Activated naive CD4-positive, alpha-beta T cell treated with anti-CD3 and anti-CD28 coated beads, Interleukin-2, amount 10 ng/mL, durations not matched to agents 7 days and 5 days (primary cell): ENCODE data around the gene RNF123.

Experiments
- CTCF ChIA-PET: fragments of 350-600 bp; sonication (Branson Sonifier 250); formaldehyde crosslinking; loops from one replicate; lab custom pipeline; 2021; ENCODE audit warnings: antibody characterized with exemption; lab: Charles Lee
- DNase-seq: peaks from one replicate; pipeline ENCODE4 v3.0.0-alpha.2; 2020
- H3K27ac Mint-ChIP-seq: one replicate; pipeline ENCODE4 v1.8.0; 2021; ENCODE audit warnings: mild to moderate bottlenecking, moderate library complexity, mixed read lengths
- H3K27me3 Mint-ChIP-seq: one replicate; pipeline ENCODE4 v1.8.0; 2021; ENCODE audit warnings: mild to moderate bottlenecking, mixed read lengths
- H3K36me3 Mint-ChIP-seq: one replicate; pipeline ENCODE4 v1.8.0; 2021; ENCODE audit warnings: mixed read lengths
- H3K4me1 Mint-ChIP-seq: one replicate; pipeline ENCODE4 v1.8.0; 2021; ENCODE audit warnings: mixed read lengths
- H3K4me3 Mint-ChIP-seq: one replicate; pipeline ENCODE4 v1.8.0; 2021; ENCODE audit warnings: mild to moderate bottlenecking, moderate library complexity, mixed read lengths
- H3K9me3 Mint-ChIP-seq: one replicate; pipeline ENCODE4 v1.8.0; 2021; ENCODE audit warnings: mixed read lengths

The RNF123 gene

DNA sequence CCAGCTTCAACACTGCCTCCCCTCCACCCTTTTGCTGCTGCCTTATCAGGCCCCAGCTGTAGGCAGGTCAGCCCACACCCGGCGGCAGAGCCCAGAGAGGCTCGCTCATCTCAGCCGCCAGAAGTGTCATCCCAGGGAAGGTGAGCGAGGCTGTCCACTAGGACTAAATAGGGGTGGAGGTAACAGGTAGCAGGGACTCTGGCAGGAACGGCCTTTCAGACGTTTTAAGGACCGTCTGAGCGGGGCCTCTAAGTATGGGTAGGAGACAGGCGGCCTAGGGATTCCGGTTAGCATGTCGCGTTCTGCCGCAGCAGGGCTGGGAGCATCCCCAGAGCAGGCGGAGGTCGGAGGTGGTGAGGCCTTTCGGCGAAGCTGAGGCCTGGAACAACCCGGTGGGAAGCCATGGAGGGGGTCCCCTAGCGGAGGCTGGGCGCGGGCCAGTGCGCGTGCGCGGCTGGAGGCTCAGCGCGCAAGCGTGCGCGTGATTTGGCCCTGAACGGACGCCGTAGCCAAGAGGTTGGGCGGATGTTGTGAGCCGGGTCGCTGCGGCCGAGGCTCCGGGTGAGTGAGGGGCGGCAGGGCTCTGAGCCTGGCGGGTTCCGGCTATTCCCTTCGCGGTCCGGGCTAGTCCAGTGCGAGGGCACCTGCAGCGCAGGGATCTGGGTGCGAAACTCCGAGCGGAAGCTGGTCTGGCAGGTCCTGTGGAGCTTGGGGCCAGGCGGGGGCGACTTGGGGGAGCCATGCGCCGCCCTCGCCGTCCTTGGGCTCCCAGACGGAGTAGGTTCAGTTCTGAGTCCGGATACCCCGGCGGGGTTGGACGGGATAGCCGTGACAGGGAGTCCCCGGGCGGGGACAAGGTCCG is at the start of gene RNF123, which contains the start of gene MST1:
RNF123 (plus strand) TSS at position 512 of the 862 bp plus-strand sequence. CDS start 1,609 bp downstream, outside the sequence.
MST1 (minus strand) TSS at position 429 of the 862 bp plus-strand sequence. CDS start 783 bp downstream, outside the sequence.
- peaks cover 5% of the 10 kb centered on the region for H3K36me3 Mint-ChIP-seq
- peak; percentile 94 for DNase-seq
- CTCF ChIA-PET: no interaction called here
- H3K27ac Mint-ChIP-seq: peak within 1 kb of the TSS; percentile 89
- peaks cover 45% of the 10 kb centered on the region for H3K27me3 Mint-ChIP-seq
- no peaks in the 10 kb centered on the region for H3K9me3 Mint-ChIP-seq
- peak within 1 kb of the TSS; percentile 97 for H3K4me3 Mint-ChIP-seq
- H3K4me1 Mint-ChIP-seq: peaks cover 46% of the 10 kb centered on the region

DNA sequence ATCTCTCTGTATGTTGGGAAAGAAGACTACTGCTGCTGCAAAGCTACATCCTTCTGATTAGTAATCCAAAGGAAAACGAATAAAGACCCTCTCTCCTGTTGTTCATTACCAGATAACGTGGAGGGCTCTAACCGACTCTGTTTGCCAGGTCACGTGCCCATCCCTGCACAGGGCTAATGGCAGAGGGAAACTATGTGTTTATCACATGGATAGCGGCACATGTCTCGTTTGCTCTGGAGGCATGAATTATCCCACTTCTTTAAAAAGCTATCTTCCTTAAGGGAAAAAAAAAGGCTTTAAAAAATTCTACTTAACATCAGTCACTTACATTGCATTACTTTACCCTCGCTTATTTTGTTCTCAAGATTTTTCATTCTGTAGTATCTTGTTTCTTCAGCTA is 48.1 kb upstream of the RNF123 start:
- H3K27ac Mint-ChIP-seq: no peak overlapping the region
- no peak for DNase-seq
- CTCF ChIA-PET: interaction anchor here (1.0 kb wide), 1 partner anchor 101 kb away, joined by 3 read pairs; no protein-coding TSS in a partner anchor
- H3K36me3 Mint-ChIP-seq: no peaks in the 10 kb centered on the region
- H3K27me3 Mint-ChIP-seq: peaks cover 27% of the 10 kb centered on the region
- no peaks in the 10 kb centered on the region for H3K9me3 Mint-ChIP-seq
- no peaks in the 10 kb centered on the region for H3K4me1 Mint-ChIP-seq
- H3K4me3 Mint-ChIP-seq: no peak overlapping the region

DNA sequence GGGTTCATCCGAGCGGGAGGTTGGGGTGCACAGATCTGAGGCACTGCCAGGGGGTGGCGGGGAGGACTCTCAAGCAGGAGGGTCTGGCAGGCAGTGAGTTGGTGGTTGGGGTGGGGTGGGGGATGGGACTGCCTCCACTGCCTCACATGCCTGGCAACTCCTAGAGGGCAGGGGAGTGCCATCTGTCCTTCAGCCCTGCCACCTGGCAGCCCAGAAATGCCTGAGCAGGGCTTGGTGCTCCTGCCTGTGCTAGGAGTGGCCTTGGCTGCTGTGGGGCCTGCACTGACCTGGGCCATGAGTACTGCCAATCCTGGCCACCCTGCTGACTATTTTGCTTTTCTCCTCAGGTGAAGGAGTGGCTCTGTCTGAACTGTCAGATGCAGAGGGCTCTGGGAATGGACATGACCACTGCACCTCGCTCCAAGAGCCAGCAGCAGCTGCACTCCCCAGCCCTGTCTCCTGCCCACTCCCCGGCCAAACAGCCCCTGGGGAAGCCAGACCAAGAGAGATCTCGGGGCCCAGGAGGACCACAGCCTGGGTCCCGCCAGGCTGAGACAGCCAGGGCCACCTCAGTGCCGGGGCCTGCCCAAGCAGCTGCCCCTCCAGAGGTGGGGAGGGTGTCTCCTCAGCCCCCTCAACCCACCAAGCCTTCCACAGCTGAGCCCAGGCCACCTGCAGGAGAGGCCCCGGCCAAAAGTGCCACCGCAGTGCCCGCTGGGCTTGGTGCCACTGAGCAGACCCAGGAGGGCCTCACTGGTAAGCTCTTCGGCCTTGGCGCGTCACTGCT is 47.2 kb upstream of the RNF123 start:
- Mint-ChIP-seq H3K4me1 (no peaks in the 10 kb centered on the region), H3K27ac (no peak overlapping the region), H3K4me3 (no peak overlapping the region), H3K27me3 (peaks cover 23% of the 10 kb centered on the region), H3K9me3 (no peaks in the 10 kb centered on the region), H3K36me3 (no peaks in the 10 kb centered on the region)
- CTCF ChIA-PET: no interaction called here
- DNase-seq: no peak

DNA sequence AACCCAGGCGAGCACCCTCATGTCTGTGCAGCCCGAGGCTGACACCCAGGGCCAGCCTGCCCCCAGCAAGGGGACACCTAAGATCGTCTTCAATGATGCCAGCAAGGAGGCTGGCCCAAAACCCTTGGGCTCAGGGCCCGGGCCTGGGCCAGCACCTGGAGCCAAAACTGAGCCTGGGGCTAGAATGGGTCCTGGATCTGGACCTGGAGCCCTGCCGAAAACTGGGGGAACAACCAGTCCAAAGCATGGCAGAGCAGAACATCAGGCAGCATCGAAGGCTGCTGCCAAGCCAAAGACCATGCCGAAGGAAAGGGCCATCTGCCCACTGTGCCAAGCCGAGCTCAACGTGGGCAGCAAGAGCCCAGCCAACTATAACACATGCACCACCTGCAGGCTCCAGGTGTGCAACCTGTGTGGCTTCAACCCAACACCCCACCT is 46.6 kb upstream of the RNF123 start:
- no peak for DNase-seq
- Mint-ChIP-seq H3K36me3 (no peaks in the 10 kb centered on the region), H3K4me1 (peaks cover under 1% of the 10 kb centered on the region), H3K9me3 (no peaks in the 10 kb centered on the region), H3K4me3 (no peak overlapping the region), H3K27ac (no peak overlapping the region), H3K27me3 (peaks cover 18% of the 10 kb centered on the region)
- CTCF ChIA-PET: no interaction called here

DNA sequence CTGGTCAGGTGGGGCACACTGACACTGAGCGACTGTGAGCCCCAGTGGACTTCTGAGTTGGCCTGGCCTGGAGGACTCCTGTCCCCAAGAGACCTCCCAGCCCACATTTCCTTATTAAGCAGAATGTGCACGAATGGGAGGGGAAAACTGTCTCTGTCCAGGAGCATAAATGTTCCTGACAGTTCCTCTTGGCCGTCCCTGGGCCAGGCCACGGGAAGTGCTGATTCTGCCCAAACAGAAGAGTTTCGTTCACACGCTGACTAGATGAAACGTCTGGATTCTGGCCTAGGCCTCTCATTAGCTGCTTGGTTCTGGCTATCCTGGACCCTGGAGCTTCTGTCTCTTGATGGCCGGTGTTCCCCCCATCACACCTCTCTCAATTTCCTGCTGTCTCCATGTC is 44.7 kb upstream of the RNF123 start:
- CTCF ChIA-PET: no interaction called here
- Mint-ChIP-seq H3K27ac (no peak overlapping the region), H3K9me3 (no peaks in the 10 kb centered on the region), H3K4me3 (no peak overlapping the region), H3K4me1 (peaks cover 4% of the 10 kb centered on the region), H3K36me3 (no peaks in the 10 kb centered on the region), H3K27me3 (peaks cover 6% of the 10 kb centered on the region)
- DNase-seq: no peak

DNA sequence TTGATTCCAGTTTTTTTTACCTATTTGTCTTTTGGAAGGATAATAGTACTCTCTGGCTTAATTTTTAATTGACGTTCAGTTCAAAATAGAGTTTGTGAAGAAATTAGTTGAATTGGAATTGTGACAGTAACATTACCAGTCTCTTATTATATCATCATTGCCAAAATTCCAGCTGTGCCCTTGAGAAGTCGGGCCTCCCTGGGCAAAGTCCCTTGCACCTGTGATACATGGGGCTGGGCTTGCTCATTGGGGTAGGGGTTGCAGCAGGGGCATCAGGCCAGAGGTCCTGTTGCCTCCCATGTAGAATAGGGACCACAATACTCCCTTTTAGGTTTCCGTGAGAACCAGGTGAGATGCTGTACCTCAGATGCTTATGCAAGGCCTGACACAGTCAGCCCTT is 43.1 kb upstream of the RNF123 start:
- no peaks in the 10 kb centered on the region for H3K36me3 Mint-ChIP-seq
- H3K4me1 Mint-ChIP-seq: peaks cover 4% of the 10 kb centered on the region
- no peak overlapping the region for H3K4me3 Mint-ChIP-seq
- H3K27me3 Mint-ChIP-seq: no peaks in the 10 kb centered on the region
- no peaks in the 10 kb centered on the region for H3K9me3 Mint-ChIP-seq
- no peak for DNase-seq
- CTCF ChIA-PET: no interaction called here
- H3K27ac Mint-ChIP-seq: no peak overlapping the region

DNA sequence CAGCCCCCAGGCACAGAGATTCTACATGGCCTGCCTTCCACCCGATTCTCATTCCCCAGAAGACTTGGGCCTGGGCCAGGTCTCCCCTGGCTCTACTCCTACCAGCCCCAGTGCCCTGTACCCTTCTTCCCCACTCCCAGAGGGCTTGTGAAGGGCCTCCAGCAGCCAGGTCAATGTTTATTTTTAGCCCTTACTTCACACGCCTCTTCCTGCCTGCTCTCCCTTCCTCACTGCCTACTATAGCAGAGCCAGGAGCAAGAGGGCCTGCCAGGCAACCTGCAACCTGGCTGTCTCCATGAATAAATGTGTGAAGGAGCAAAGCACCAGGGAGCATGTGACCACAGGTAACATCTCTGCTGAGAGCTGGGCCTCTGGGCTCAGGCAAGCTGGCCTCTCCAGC is 41.6 kb upstream of the RNF123 start:
- DNase-seq: no peak
- peaks cover 4% of the 10 kb centered on the region for H3K4me1 Mint-ChIP-seq
- H3K36me3 Mint-ChIP-seq: no peaks in the 10 kb centered on the region
- H3K27ac Mint-ChIP-seq: no peak overlapping the region
- no peaks in the 10 kb centered on the region for H3K9me3 Mint-ChIP-seq
- CTCF ChIA-PET: interaction anchor here (1.1 kb wide), 1 partner anchor 108 kb away, joined by 3 read pairs; no protein-coding TSS in a partner anchor
- no peaks in the 10 kb centered on the region for H3K27me3 Mint-ChIP-seq
- no peak overlapping the region for H3K4me3 Mint-ChIP-seq

DNA sequence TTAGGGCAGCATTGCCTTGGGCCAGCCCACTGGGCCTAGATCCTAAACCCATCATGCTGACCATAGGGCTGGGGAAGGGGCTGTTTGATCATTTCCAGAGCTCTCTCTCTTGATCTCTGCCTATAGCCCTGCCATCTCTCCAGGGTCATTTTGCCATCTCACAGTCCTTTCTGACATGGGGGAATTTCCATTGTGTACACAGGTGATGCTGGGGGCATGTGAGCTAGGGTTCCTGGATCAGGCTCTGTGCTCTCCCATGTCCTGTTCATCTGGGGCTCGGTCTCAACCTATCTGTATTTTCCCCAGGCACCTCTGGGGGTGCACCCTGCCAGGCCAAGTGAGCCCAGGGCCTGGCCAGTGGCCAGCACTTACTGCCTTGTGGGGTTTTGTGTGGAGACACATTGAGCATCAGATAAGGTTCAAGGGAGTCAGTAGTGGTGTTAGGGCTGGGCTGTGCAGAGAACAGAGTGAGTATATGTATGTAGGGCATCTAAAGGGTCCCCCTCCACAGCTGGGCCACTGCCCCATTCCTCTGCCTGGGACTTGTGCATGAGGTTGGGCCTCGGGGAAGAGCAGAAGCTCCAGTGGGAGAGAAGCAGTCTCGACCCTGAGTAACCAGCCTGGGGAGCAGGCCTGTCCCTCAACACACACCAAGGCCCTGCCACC is 40.9 kb upstream of the RNF123 start:
- peaks cover 4% of the 10 kb centered on the region for H3K4me1 Mint-ChIP-seq
- H3K36me3 Mint-ChIP-seq: no peaks in the 10 kb centered on the region
- no peak for DNase-seq
- H3K9me3 Mint-ChIP-seq: no peaks in the 10 kb centered on the region
- no peak overlapping the region for H3K27ac Mint-ChIP-seq
- no peak overlapping the region for H3K4me3 Mint-ChIP-seq
- CTCF ChIA-PET: interaction anchor here (0.6 to 1.1 kb wide), 2 partner anchors 11 to 109 kb away, joined by 3 read pairs; no protein-coding TSS in a partner anchor
- no peaks in the 10 kb centered on the region for H3K27me3 Mint-ChIP-seq

DNA sequence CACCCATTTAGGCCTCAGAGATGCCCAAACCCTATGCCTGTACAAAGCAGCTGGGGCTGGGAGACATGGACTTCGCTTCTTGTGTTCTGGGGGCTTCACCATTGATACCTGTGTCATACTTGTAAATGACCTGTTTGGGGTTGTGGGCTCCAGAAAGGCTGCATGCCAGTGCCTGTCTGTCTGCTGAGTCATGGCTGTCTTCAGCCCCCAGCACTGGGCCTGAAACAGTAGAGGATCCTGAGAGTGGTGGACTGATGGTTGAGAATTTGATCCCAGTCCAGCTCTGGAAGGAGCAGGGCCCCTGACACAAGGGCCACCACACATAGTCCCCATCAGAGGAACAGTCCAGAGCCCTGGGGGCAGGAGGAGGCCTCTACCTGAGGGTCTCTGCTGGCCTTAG is 39.8 kb upstream of the RNF123 start:
- Mint-ChIP-seq H3K9me3 (no peaks in the 10 kb centered on the region), H3K27me3 (no peaks in the 10 kb centered on the region), H3K4me3 (no peak overlapping the region), H3K27ac (no peak overlapping the region), H3K36me3 (no peaks in the 10 kb centered on the region), H3K4me1 (peaks cover 4% of the 10 kb centered on the region)
- no peak for DNase-seq
- CTCF ChIA-PET: no interaction called here

DNA sequence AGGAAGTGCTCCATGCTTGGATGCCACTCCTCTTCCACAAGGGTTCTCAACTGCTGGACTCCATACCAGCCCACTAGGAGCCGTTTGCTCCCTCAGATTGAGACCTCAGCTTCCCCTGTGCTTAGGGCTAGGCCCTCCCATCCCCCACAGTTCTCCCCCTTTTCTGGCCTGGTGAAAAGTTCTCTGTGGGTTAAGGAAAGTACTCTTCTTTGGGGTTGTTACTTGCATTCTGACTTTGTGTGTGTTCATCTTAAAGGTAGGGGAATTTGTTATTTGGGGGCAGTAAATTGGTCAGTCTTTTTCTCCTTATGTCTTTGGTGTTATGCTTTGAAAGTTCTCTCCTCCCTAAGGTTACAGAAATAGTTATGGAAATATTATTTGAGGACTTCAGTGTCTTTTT is 39.2 kb upstream of the RNF123 start:
- no peak for DNase-seq
- Mint-ChIP-seq H3K9me3 (no peaks in the 10 kb centered on the region), H3K36me3 (no peaks in the 10 kb centered on the region), H3K4me1 (peaks cover 4% of the 10 kb centered on the region), H3K4me3 (no peak overlapping the region), H3K27me3 (no peaks in the 10 kb centered on the region), H3K27ac (no peak overlapping the region)
- CTCF ChIA-PET: no interaction called here

DNA sequence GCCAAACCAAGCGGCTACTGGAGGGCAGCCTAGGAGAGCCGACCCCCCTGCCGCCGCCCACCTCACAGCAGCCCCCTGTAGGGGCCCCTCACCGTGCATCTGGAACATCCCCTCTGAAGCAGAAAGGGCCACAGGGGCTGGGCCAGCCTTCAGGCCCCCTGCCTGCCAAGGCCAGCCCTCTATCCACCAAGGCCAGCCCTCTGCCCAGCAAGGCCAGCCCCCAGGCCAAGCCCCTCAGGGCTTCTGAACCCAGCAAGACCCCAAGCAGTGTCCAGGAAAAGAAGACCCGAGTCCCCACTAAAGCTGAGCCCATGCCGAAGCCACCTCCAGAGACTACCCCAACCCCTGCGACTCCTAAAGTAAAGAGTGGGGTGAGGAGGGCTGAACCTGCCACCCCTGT is 38.7 kb upstream of the RNF123 start:
- Mint-ChIP-seq H3K4me1 (peaks cover 4% of the 10 kb centered on the region), H3K9me3 (no peaks in the 10 kb centered on the region), H3K27me3 (no peaks in the 10 kb centered on the region), H3K36me3 (no peaks in the 10 kb centered on the region), H3K4me3 (no peak overlapping the region), H3K27ac (no peak overlapping the region)
- no peak for DNase-seq
- CTCF ChIA-PET: no interaction called here

DNA sequence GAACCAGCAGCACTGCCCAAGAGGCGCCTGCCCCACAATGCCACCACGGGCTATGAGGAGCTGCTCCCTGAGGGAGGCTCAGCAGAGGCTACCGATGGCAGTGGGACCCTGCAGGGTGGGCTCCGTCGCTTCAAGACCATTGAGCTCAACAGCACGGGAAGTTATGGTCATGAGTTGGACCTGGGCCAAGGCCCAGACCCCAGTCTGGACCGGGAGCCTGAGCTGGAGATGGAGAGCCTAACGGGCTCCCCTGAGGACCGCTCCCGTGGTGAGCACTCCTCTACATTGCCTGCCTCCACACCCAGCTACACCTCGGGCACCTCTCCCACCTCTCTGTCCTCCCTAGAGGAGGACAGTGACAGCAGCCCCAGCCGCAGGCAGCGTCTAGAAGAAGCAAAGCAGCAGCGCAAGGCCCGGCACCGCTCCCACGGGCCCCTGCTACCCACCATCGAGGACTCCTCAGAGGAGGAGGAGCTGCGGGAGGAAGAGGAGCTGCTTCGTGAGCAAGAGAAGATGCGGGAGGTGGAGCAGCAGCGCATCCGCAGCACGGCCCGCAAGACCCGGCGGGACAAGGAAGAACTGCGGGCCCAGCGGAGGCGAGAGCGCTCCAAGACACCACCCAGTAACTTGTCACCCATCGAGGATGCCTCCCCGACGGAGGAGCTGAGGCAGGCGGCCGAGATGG is 37.0 kb upstream of the RNF123 start:
- Mint-ChIP-seq H3K9me3 (no peaks in the 10 kb centered on the region), H3K36me3 (no peaks in the 10 kb centered on the region), H3K4me3 (no peak overlapping the region), H3K4me1 (peaks cover 4% of the 10 kb centered on the region), H3K27ac (no peak overlapping the region), H3K27me3 (peaks cover 10% of the 10 kb centered on the region)
- CTCF ChIA-PET: interaction anchor here (1.3 to 1.4 kb wide), 2 partner anchors 19 to 113 kb away, joined by 3 to 4 read pairs; no protein-coding TSS in a partner anchor
- DNase-seq: no peak

DNA sequence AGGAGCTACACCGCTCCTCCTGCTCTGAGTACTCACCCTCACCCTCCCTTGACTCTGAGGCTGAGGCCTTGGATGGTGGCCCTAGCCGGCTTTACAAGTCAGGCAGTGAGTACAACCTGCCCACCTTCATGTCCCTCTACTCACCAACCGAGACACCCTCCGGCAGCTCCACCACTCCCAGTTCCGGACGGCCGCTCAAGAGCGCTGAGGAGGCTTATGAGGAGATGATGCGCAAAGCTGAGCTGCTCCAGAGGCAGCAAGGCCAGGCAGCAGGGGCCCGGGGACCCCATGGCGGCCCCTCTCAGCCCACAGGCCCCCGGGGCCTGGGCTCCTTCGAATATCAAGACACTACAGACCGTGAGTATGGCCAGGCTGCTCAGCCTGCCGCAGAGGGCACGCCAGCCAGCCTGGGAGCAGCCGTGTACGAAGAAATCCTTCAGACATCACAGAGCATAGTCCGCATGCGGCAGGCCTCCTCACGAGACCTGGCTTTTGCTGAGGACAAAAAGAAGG is 36.4 kb upstream of the RNF123 start:
- DNase-seq: no peak
- Mint-ChIP-seq H3K9me3 (no peaks in the 10 kb centered on the region), H3K27me3 (peaks cover 10% of the 10 kb centered on the region), H3K36me3 (no peaks in the 10 kb centered on the region), H3K27ac (no peak overlapping the region), H3K4me1 (peaks cover under 1% of the 10 kb centered on the region), H3K4me3 (no peak overlapping the region)
- CTCF ChIA-PET: interaction anchor here (1.3 to 1.4 kb wide), 2 partner anchors 19 to 113 kb away, joined by 3 to 4 read pairs; no protein-coding TSS in a partner anchor
